Subcutaneous abdominal adipose tissue (tissue), 5 donors: ENCODE results near the gene PCSK7.
"Not testable (repeated sequence)": the region's sequence is repeated elsewhere in the genome, so short reads cannot be mapped to it uniquely, and the experiment has no call there.

Experiments used
- H3K27ac ChIP-seq: one replicate; pipeline ENCODE4 v1.7.0; 2013; ENCODE audit warnings: low read depth, mild to moderate bottlenecking, inconsistent platforms, low read length, moderate library complexity
- H3K27me3 ChIP-seq, 5 donors: one replicate each; pipeline ENCODE4 v1.7.0; 2013; ENCODE audit warnings: low read length in 5 of 5, inconsistent platforms in 1 of 5; ENCODE audit not compliant: control insufficient read depth in 5 of 5, insufficient read depth in 4 of 5
- H3K36me3 ChIP-seq, 5 donors: one replicate each; pipeline ENCODE4 v1.7.0; 2013; ENCODE audit warnings: low read length in 5 of 5; ENCODE audit not compliant: control insufficient read depth in 5 of 5, insufficient read depth in 5 of 5
- H3K4me1 ChIP-seq, 5 donors: one replicate each; pipeline ENCODE4 v1.7.0; 2013; ENCODE audit warnings: low read length in 5 of 5, mild to moderate bottlenecking in 3 of 5, moderate library complexity in 1 of 5; ENCODE audit not compliant: control insufficient read depth in 5 of 5, insufficient read depth in 5 of 5
- H3K4me3 ChIP-seq, 5 donors: one replicate each; pipeline ENCODE4 v1.7.0; 2013; ENCODE audit warnings: low read length in 5 of 5, low read depth in 1 of 5
- H3K9ac ChIP-seq, 5 donors: one replicate each; pipeline ENCODE4 v1.7.0; 2013; ENCODE audit warnings: low read length in 5 of 5, mild to moderate bottlenecking in 4 of 5, moderate library complexity in 3 of 5
- H3K9me3 ChIP-seq, 5 donors: one replicate each; pipeline ENCODE4 v1.7.0; 2013; ENCODE audit warnings: low read length in 5 of 5; ENCODE audit not compliant: control insufficient read depth in 5 of 5
- donor health status: healthy.
- donor health status: healthy.
- donor health status: healthy.
- donor health status: healthy.
- donor health status: healthy.

Gene PCSK7

GRCh38 chr11:117218133-117218915, 13.5 kb downstream of the PCSK7 start:
- no peaks in the 10 kb centered on the region for H3K9me3 ChIP-seq
- H3K4me3 ChIP-seq = peak overlapping the region in 1 of 5 donors; percentile 35
- peak overlapping the region; percentile 62 for H3K27ac ChIP-seq
- peaks cover 30 to 61% (median 59%) of the 10 kb centered on the region in 5 donors for H3K4me1 ChIP-seq
- H3K27me3 ChIP-seq = no peaks in the 10 kb centered on the region
- peak overlapping the region in 2 of 5 donors; percentile 41 to 66 for H3K9ac ChIP-seq
- H3K36me3 ChIP-seq = peaks cover 0 to 63% (median 40%) of the 10 kb centered on the region in 5 donors

GRCh38 chr11:117217141-117218084, 14.5 kb downstream of the PCSK7 start:
- H3K9ac ChIP-seq = peak overlapping the region in 2 of 5 donors; percentile 54 to 66

DNA sequence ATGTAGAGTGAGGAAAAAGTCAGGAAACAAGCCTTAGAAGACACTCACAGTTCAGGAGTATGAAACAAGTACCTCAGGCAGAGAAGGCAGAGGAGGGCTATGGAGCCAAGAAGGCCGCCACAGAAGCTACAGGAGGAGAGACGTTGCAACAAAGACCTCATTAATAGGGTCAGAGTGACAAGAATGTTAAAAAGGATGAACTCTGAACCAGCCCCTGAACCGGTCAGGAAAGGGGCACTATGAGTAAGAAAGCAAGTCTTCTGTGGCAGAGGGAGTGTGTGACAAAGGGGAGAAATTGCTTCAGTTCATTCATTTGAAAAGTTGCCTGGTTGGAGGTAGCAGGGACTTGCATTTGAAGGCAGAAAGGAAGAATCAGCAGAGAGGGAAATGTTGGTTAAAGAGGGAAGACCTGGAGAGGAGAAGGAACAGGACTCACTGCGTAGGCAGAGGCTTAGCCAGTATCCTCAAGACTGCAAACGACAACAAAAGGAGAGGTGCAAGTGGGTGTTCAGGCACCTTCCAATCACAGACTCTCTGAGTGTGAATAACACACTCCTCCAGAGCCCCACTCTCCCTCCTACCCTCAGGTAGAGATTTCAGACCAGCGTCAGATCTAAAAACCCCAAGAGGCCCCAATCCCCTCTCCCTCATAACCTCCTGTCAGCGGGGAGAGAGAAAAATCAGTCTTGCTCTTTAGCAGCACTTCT, 17.3 kb downstream of the PCSK7 start:
- H3K27ac ChIP-seq = no peak overlapping the region

More at GRCh38 chr11:117217141-117218084, 14.5 kb downstream of the PCSK7 start:
- no peaks in the 10 kb centered on the region for H3K9me3 ChIP-seq
- H3K36me3 ChIP-seq = peaks cover 0 to 66% (median 41%) of the 10 kb centered on the region in 5 donors
- peaks cover 30 to 60% (median 59%) of the 10 kb centered on the region in 5 donors for H3K4me1 ChIP-seq
- H3K27me3 ChIP-seq = no peaks in the 10 kb centered on the region
- peak overlapping the region in 2 of 5 donors; percentile 11 to 35 for H3K4me3 ChIP-seq
- peak overlapping the region; percentile 62 for H3K27ac ChIP-seq

GRCh38 chr11:117212697-117213355, 19.0 kb downstream of the PCSK7 start:
- Histone ChIP-seq H3K4me3 (no peak overlapping the region), H3K27me3 (no peaks in the 10 kb centered on the region), H3K9ac (no peak overlapping the region), H3K9me3 (no peaks in the 10 kb centered on the region), H3K4me1 (peaks cover 6 to 14% (median 14%) of the 10 kb centered on the region in 5 donors), H3K36me3 (peaks cover 0 to 47% (median 28%) of the 10 kb centered on the region in 5 donors), H3K27ac (no peak overlapping the region)

More for the DNA sequence above, 17.3 kb downstream of the PCSK7 start:
- Histone ChIP-seq H3K36me3 (peaks cover 0 to 60% (median 41%) of the 10 kb centered on the region in 5 donors), H3K27me3 (no peaks in the 10 kb centered on the region), H3K9ac (no peak overlapping the region), H3K9me3 (no peaks in the 10 kb centered on the region), H3K4me1 (peaks cover 9 to 32% (median 31%) of the 10 kb centered on the region in 5 donors), H3K4me3 (no peak overlapping the region)

GRCh38 chr11:117210620-117211019, 21.3 kb downstream of the PCSK7 start:
- Histone ChIP-seq H3K27ac (no peak overlapping the region), H3K4me1 (peaks cover 0 to 4% (median 4%) of the 10 kb centered on the region in 5 donors), H3K27me3 (no peaks in the 10 kb centered on the region), H3K4me3 (no peak overlapping the region), H3K9ac (no peak overlapping the region), H3K9me3 (no peaks in the 10 kb centered on the region), H3K36me3 (peaks cover 0 to 37% (median 19%) of the 10 kb centered on the region in 5 donors)

DNA sequence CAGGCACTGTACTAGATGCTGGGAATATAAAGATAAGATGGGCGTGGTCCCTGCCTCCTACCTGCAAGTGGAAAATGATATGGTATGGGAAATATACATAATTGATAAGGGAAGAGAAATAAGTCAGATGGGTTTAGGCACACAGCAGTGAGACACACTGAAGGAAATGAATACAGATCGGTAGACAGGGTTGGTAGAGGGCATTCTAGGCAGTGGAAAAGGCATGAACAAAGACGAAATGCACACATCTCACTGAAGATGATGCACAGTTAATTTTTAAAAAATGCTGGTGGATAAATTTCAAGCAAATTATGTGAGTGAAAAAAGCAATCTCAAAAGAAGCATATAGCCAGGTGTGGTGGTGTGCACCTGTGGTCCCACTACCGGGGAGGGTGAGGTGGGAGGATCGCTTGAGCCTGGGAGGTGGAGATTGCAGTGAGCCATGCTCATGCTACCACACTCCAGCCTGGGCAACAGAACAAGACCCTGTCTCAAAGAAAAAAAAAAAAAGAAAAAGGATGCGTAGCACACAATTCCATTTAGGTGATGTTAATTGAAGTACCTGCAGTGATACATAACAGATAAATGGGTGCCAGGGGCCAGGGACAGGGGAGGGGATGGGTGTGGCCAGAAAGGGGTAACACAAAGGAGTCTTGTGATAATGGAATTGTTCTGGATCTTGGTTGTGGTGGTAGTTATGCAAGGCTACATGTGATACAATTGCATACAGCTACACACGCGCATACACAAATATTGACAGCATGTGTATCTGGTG, 22.3 kb downstream of the PCSK7 start:
- H3K4me3 ChIP-seq, H3K9me3 ChIP-seq, H3K27ac ChIP-seq, H3K9ac ChIP-seq, H3K27me3 ChIP-seq: not testable (repeated sequence)
- H3K36me3 ChIP-seq = peaks cover 0 to 43% (median 24%) of the 10 kb centered on the region in 5 donors
- peaks cover 0 to 15% (median 15%) of the 10 kb centered on the region in 5 donors for H3K4me1 ChIP-seq

GRCh38 chr11:117208710-117209109, 23.2 kb downstream of the PCSK7 start:
- Histone ChIP-seq H3K4me1 (peaks cover 0 to 24% (median 23%) of the 10 kb centered on the region in 5 donors), H3K36me3 (peaks cover 0 to 45% (median 28%) of the 10 kb centered on the region in 5 donors)
- not testable (repeated sequence) for H3K9me3 ChIP-seq, H3K9ac ChIP-seq, H3K27me3 ChIP-seq, H3K4me3 ChIP-seq, H3K27ac ChIP-seq

DNA sequence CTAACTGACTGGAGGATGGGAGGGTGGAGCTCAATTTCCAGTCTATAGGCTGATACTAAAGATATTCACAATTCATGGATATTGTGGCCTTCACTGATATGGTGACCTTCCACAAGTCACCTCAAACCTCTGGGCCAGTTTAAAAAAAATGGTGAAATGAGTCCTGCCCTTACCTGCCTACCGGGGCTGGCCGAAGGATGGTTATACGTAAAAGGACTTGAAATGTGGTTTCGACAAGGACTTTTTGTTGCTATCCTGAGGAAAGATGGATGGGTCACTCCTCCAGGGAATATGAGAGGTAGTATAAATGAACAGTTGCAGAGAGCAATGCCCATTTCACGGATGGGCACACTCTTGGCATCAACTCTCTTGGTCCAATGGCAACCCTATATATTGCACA, 24.4 kb downstream of the PCSK7 start:
- Histone ChIP-seq H3K4me1 (peaks cover 2 to 36% (median 35%) of the 10 kb centered on the region in 5 donors), H3K36me3 (peaks cover 0 to 46% (median 24%) of the 10 kb centered on the region in 5 donors)
- H3K9me3 ChIP-seq, H3K4me3 ChIP-seq, H3K9ac ChIP-seq, H3K27ac ChIP-seq, H3K27me3 ChIP-seq: not testable (repeated sequence)
